NK-92 (cell line): ENCODE data around the gene HIP1.
"Not testable (repeated sequence)": the region's sequence is repeated elsewhere in the genome, so short reads cannot be mapped to it uniquely, and the experiment has no call there.

Experiments used
- DNase-seq: peaks from one replicate; lab custom pipeline; 2025; ENCODE audit not compliant: unreplicated experiment; lab: John Stamatoyannopoulos, UW

HIP1 gene

DNA sequence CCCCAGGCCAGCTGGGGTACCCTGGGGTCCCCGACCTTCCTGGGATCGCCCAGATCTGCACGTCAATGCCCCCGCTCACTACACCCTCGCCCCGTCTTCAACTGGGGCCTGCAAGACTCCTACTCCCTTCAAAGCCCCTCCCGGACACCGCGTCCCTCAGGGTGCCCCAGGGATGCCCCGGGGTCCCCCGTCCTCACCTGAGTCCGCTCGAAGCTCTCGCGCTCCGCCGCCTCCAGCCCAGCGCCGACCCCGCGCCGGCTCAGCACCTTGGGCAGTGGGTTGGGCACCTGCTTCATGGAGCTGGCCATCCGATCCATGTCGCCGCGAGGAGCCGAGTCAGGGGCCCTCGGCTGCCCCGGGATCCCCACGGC, at the start of gene HIP1:
Gene HIP1, minus strand, starts transcription at position 338 of the 371 bp plus-strand sequence. Its CDS starts 21 bp downstream, at position 317.
- DNase-seq, result no peak

DNA sequence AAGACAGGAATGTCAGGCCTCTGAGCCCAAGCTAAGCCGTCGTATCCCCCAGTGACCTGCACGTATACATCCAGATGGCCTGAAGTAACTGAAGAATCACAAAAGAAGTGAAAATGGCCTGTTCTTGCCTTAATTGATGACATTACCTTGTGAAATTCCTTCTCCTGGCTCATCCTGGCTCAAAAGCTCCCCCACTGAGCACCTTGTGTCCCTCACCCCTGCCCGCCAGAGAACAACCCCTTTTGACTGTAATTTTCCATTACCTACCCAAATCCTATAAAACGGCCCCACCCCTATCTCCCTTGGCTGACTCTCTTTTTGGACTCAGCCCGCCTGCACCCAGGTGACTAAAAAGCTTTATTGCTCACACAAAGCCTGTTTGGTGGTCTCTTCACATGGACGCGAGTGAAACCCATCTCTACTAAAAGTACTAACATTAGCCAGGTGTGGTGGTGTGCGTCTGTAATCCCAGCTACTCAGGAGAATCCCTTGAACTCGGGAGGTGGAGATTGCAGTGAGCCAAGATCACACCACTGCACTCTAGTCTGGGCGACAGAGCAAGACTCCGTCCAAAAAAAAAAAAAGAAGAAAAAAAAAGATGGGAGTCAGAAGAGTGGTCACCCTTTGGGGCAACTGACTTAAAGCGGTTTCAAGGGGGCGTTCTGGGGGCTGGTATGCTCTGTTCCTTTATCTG, 49.6 kb upstream of the HIP1 start:
- DNase-seq, result not testable (repeated sequence)

DNA sequence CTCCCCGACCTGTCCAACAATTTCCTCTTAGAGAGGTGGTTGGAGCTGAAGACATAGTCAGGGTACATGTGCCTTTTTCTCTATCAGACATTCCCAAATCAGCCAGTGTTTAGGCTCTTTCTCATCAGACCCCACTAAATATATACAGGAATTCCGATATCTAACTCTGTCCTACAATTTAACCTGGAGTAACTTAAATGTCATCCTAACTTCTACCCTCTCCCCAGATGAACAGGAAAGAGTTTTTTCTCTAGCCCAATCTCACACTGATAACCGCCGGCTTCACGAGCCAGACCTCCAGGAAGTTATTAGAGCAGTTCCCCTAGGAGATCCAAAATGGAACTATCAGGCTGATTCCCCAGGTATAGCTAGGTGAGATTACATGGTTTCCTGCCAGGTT, 44.3 kb upstream of the HIP1 start:
- not testable (repeated sequence) for DNase-seq

DNA sequence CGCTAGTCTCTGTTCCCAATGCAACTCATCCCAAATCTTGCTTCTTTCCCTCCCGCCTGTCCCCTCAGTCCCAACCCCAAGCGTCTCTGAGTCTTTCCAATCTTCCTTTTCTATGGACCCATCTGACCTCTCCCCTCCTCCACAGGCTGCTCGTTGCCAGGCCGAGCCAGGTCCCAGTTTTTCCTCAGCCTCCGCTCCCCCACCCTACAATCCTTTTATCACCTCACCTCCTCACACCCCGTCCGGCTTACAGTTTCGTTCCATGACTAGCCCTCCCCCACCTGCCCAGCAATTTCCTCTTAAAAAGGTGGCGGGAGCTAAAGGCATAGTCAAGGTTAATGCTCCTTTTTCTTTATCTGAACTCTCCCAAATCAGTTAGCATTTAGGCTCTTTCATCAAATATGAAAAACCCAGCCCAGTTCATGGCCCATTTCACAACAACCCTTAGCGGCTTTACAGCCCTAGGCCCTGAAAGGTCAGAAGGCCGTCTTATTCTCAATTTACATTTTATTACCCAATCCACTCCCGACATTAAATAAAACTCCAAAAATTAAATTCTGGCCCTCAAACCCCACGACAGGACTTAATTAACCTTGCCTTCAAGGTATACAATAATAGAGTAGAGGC, 42.0 kb upstream of the HIP1 start:
- DNase-seq, result not testable (repeated sequence)

DNA sequence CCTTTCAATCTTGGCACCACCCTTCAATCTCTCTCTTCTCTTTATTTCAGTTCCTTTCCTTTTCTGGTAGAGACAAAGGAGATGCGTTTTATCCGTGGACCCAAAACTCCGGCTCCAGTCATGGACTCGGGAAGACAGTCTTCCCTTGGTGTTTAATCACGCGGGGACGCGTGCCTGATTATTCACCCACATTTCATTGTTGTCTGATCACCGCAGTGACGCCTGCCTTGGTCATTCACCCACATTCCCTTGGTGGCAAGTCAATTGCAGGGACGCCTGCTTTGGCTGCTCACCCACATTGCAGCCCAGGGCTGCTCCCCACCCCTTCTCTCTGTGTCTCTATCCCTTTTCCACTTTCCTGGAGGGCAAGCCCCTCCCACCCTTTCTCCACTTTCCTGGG, 40.8 kb upstream of the HIP1 start:
- DNase-seq, result not testable (repeated sequence)

DNA sequence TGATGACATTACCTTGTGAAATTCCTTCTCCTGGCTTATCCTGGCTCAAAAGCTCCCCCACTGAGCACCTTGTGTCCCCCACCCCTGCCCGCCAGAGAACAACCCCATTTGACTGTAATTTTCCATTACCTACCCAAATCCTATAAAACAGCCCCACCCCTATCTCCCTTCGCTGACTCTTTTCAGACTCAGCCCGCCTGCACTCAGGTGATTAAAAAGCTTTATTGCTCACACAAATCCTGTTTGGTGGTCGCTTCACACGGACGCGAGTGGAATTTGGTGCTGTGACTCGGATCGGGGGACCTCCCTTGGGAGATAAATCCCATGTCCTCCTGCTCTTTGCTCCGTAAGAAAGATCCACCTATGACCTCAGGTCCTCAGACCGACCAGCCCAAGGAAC, 40.3 kb upstream of the HIP1 start:
- not testable (repeated sequence) for DNase-seq

DNA sequence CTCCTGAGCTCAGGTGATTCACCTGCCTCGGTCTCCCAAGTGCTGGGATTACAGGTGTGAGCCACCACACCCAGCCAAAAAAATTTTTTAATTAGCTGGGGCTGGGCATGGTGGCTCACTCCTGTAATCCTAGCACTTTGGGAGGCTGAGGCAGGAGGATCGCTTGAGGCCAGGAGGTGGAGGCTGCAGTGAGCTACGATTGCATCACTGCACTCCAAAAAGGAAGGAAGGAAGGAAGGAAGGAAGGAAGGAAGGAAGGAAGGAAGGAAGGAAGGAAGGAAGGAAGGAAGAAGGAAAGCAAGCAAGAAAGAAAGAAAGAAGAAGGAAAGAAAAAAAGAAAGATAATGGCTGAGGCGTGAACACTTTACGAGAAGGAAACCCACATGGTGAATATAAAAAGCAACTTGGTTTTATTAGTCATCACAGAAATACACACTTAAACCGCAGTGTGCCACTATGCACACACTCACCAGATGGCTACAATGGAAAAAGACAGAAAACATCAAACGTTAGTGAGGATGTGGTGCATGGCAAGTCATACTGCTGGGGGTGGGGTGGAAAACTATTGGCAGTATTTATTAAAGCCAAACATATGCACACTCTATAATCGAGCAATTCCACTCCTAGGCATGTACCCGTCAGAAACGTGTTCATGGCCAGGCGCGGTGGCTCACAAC, 37.7 kb upstream of the HIP1 start:
- no peak for DNase-seq

DNA sequence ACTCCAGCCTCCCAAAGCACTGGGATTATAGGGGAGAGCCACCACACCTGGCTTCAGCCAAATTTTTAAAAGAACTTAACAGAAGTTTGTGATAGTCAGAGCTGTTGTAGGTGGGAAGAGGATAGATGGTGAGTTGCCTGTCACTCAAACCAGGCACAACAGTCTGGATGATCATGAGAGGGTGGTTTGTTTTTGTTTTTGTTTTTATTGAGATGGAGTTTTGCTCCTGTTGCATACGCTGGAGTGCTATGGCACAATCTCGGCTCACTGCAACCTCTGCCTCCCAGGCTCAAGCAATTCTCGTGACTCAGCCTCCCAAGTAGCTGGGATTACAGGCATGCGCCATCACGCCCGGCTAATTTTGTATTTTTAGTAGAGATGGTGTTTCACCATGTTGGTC, 35.2 kb upstream of the HIP1 start:
- not testable (repeated sequence) for DNase-seq

DNA sequence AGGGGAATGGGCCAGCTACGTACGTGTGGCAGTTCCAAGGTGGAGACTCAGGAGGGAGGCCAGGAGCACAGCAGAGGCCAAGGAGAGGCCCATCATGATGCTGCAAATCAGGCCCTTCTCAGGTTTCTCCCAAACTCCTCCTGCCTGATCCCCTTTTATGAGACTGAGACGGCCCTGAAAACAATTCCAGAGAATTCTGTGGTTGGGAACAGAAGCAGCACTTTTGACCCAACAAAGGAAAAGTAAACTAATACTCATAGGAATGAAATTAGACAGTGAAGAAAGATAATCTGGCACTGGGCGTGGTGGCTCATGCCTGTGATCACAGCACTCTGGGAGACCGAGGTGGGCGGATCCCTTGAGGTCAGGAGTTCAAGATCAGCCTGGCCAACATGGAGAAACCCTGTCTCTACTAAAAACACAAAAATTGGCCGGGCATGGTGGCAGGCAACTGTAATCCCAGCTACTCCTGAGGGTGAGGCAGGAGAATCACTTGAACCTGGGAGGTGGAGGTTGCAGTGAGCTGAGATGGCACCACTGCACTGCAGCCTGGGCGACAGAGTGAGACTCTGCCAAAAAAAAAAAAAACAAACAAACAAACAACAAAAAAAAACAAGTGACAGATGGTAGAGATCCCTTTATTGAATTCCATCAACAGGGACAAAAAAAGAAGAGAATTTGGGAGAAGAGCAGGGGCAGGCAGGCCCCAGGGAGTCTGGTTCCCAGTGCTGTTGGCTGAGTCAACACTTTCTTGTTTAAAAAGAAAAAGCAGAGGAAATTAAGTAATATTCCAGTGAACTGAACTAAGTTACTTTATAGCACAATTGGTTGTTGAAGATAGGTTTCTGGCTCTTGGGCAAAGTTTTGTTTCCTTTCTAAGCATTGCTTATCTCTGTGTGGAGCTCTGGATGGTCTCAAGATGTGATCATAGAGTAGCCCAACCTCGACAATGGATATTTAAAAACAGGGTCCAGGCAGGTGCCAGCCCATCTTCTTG, 33.6 kb upstream of the HIP1 start, which contains the start of gene CCL26:
Gene CCL26, minus strand, starts transcription at position 131 of the 997 bp plus-strand sequence. Its CDS starts 35 bp downstream, at position 96.
- no peak for DNase-seq

DNA sequence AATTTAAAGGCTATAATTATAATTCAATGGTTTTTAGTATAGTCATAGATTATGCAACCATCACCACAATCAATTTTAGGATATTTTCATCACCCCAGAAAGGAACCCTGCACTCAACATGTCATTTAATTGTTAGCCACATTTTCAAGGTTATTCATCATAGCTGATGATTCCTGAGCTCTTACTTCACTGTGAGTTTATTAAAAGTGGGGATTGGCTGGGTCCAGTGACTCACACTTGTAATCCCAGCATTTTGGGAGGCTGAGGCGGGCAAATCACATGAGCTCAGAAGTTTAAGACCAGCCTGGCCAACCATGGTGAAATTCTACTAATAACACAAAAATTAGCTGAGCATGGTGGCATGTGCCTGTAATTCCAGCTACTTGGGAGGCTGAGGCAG, 32.5 kb upstream of the HIP1 start:
- no peak for DNase-seq

DNA sequence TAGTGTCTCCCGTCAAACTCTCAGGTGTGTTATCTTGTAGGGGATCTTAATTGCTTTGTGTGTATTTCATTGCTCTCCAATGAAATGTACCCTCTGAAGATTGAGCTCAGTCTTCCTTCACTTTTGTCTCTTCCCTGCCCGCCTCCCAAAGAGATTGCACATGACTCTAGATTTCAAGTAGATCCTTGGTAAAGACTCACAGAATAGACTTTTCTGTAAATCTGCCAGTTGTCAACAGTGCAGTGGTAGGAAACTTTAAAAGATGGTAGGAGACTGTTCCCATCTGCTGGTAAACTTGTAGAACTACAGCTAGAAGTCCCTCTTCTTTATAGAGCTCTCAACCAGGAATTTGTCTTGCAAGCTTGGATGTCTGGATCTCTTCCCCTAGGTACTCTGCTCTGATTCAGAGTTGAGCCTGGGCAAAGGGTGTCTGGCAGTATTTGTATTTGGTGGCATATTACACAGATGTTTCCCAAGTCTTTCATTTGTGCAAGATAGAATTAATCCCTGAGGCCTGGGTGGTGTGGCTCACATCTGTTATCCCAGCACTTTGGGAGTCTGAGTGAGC, 23.7 kb upstream of the HIP1 start:
- DNase-seq, result no peak

DNA sequence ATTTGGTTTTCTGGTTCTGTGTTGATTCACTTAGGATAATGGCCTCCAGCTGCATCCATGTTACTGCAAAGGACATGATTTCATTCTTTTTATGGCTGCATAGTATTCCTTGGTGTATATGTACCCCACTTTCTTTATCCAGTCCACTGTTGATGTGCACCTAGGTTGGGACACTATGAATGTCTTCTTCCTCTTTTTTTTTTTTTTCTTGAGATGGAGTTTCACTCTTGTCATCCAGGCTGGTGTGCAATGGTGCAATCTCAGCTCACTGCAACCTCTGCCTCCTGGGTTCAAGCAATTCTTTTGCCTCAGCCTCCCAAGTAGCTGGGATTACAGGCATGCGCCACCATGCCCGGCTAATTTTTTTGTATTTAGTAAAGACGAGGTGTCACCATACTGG, 23.1 kb upstream of the HIP1 start:
- not testable (repeated sequence) for DNase-seq

DNA sequence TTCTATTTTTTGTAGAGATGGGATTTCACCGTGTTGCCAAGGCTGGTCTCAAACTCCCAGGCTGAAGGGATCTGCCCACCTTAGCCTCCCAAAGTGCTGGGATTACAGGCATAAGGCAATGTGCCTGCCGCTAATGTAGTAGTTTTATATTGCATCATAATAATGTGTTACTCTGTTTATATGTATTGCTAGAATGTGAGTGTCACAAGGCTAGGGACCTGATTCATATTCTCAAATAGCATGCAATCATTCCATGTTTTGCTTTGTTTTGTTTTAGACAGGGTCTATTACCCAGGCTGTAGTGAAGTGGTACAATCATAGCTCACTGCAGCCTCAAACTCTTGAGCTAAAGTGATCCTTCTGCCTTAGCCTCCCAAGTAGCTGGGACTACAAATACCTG, 19.8 kb upstream of the HIP1 start:
- no peak for DNase-seq

DNA sequence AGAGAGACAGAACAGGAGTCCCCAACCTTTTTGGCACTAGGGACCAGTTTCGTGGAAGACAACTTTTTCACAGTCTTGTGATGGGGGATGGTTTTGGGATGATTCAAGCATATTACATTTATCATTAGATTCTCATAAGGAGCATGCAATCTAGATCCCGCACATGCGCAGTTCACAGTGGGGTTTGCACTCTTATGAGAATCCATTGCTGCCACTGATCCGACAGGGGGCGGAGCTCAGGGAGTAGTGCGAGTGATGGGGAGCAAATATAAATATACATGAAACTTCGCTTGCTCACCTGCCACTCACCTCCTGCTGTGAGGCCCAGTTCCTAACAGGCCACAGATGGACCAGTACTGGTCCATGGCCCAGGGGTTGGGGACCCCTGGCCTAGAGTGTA, 19.1 kb upstream of the HIP1 start:
- no peak for DNase-seq

DNA sequence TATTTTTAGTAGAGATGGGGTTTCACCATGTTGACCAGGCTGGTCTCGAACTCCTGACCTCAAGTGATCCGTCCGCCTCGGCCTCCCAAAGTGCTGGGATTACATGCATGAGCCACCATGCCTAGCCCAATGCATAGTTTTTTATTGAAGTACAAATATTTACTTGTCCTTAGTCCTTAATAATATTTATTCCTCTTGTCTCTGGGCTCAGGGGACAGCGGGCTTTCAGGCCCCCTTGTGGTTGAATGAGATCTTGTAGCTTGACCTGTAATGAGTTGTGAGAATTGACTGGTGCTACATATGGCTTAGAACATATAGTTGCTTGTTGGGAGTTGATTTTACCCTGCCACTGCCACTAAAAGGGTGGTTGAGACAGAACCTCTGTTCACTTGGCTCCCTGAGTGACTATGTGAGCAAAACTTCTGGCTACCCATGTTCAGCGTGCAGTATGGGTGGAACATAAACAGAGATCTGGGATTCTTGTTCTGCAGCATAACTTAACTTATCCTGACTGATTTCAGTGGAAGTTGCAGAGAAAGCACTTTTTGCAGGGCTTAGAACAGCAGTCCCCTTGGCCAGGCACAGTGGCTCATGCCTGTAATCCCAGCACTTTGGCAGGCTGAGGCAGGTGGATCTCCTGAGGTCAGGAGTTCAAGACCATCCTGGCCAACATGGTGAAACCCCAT, 18.4 kb upstream of the HIP1 start:
- DNase-seq, result no peak

DNA sequence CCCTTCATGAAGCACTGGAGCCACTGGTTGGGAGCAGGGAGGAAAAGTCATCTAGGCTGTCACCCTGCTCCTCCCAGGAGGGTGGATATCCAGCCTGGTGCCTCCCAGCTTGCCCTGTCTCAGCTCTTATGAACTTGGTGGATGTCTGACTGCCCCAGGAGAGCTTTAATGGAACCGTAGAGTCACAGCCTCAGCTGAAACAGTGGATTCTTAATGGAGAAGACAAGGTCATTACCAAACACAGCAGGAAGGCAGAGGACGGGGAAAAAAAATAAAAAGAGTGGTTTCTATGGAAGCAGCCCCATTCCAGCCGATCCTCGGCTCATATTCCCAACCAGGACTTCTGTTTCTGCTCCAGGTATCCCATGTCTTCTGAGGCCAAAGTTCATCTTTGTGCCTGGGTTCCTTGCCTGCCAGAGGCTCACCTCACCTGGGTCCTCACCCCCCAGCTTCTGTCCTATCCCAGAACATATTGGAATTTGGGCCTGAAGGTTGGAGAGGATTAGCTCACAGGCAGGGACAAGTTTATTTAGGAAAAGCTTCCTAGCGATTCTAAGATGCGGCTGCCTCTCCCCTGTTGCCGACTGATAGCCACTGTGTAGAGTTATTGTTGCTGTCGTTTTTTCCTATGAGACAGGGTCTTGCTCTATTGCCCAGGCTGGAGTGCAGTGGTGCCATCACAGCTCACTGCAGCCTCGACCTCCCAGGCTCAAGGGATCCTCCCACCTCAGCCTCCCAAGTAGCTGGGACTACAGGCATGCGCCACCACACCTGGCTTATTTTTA, 17.7 kb upstream of the HIP1 start:
- DNase-seq, result no peak

DNA sequence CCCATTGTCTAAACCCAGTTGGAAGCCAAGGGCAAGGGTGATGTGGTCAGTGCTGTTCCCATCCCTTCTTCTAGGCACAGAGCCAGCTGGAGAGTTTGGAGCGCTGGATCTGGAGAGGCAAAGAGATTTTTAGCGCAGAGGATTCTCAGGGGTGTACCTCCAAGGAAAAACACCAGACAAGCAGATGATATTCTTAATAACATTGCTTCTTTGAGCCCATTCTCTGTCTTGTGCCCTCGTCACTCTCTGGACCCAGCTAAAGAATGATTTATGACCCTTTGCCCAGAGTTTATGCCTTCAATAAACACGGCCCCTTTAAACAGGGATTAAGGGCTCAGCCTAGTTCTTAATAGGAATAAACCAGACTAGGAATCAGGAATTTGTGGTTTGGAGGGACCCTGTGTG, 4.7 kb upstream of the HIP1 start:
- no peak for DNase-seq

DNA sequence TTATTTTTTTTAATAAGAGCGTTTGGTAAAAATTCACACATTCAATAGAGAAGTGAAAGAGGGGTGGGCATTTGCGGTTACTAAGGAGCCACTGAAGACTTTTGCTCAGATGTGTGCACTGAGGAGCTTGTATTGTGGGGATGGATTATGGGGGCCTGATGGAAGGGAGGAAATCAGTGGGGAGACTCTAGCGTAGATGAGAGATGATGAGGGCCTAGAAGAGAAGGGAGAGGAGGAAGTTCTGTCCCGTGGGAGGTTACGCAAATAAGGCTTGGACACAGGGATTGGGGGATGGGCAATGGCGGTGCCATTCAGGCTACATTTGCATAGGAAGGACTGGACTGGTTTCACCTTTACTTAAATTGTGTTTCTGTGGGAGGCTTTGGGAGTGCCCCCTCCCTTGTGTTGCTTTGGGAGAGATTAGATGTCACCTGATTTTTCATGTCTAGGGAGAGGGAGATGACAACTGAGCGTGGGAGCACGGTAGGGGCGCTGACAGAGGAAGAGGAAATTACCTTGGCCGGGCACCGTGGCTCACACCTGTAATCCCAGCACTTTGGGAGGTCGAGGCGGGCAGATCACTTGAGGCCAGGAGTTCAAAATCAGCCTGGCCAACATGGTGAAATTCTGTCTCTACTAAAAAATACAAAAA, 2.2 kb upstream of the HIP1 start:
- no peak for DNase-seq
